SK-N-SH (cell line): ENCODE data around the gene SPATA2.

Experiments
- EP300 ChIP-seq, 2 experiments: IDR thresholded peaks; 2 replicates each; pipeline versions ENCODE4 v1.4.0 to v1.6.1; 2012; ENCODE audit warnings: borderline replicate concordance in 1 of 2, low read depth in 1 of 2, low read length in 1 of 2
- FOXM1 ChIP-seq: IDR thresholded peaks from 2 replicates; pipeline ENCODE4 v1.4.0; 2012; ENCODE audit warnings: low read depth, mild to moderate bottlenecking
- GATA2 ChIP-seq: sonication (generic); formaldehyde crosslinking; IDR thresholded peaks from 2 replicates; pipeline ENCODE4 v1.5.0; 2020; ENCODE audit warnings: mild to moderate bottlenecking, missing genetic modification reagents
- JUND ChIP-seq: IDR thresholded peaks from 2 replicates; pipeline ENCODE4 v1.4.0; 2012
- NRF1 ChIP-seq: IDR thresholded peaks from 2 replicates; pipeline ENCODE4 v1.6.1; 2012; ENCODE audit warnings: low read depth, mild to moderate bottlenecking, low read length
- POLR2AphosphoS5 ChIP-seq: IDR thresholded peaks from 2 replicates; pipeline ENCODE4 v1.6.1; 2012; ENCODE audit warnings: low read depth, low read length
- RAD21 ChIP-seq: IDR thresholded peaks from 2 replicates; pipeline ENCODE4 v1.6.1; 2012; ENCODE audit warnings: mild to moderate bottlenecking, low read length
- RFX5 ChIP-seq: IDR thresholded peaks from 2 replicates; pipeline ENCODE4 v1.6.1; 2012; ENCODE audit warnings: mild to moderate bottlenecking, improper control_type of control experiment, low read length
- YY1 ChIP-seq: IDR thresholded peaks from 2 replicates; pipeline ENCODE4 v1.4.0; 2012; ENCODE audit warnings: low read depth, mild to moderate bottlenecking
- TF ChIP-seq, protein P1 (sequence below): IDR thresholded peaks from 2 replicates; pipeline ENCODE4 v1.4.0; 2012; ENCODE audit warnings: low read depth
- TF ChIP-seq, protein P2 (sequence below): fragments of 200-600 bp; sonication (generic); IDR thresholded peaks from 2 replicates; pipeline ENCODE4 v1.6.1; 2017; ENCODE audit warnings: antibody characterized with exemption, mild to moderate bottlenecking, moderate library complexity
- TF ChIP-seq, protein P3 (sequence below): fragments of 150-350 bp; IDR thresholded peaks from 2 replicates; pipeline ENCODE4 v1.6.1; 2017; ENCODE audit warnings: antibody characterized with exemption, low read length, low read depth, borderline replicate concordance
- TF ChIP-seq, protein P4 (sequence below): IDR thresholded peaks from 2 replicates; pipeline ENCODE4 v1.6.1; 2012; ENCODE audit warnings: mild to moderate bottlenecking, low read depth, low read length, moderate library complexity

DNA sequence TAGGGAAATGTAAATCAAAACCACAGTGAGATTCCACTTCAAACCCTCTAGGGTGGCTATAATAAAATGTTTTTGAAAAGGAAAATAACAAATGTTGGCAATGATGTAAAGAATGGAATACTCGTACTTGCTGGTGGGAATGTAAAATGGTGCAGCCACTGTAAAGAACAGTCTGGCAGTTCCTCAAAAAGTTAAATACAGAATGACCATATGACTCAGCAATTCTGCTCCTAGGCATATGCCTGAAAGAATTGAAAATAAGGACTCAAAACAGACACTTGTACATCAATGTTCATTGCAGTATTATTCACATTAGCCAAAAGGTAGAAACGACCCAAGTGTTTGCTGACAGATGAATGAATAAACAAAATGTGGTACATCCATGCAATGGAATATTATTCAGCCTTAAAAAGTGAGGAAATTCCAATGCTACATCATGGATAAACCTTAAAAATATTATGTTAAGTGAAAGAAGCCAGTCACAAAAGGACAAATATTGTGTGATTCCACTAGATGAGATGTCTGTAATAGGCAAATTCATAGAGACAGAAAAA, 10.6 kb upstream of the SPATA2 start:
- TF ChIP-seq NRF1 (no peak), JUND (no peak), EP300 (IDR thresholded peaks at IDR 0.05; ENCODE audit: borderline replicate concordance in 1 of 2, low read depth in 1 of 2, low read length in 1 of 2) (no peak), GATA2 (CRISPR knock-in tag) (no peak), FOXM1 (no peak), YY1 (no peak), RAD21 (no peak), POLR2AphosphoS5 (no peak), RFX5 (no peak)
- TF ChIP-seq, protein P1, sequence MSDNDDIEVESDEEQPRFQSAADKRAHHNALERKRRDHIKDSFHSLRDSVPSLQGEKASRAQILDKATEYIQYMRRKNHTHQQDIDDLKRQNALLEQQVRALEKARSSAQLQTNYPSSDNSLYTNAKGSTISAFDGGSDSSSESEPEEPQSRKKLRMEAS, result no peak
- TF ChIP-seq, protein P2, sequence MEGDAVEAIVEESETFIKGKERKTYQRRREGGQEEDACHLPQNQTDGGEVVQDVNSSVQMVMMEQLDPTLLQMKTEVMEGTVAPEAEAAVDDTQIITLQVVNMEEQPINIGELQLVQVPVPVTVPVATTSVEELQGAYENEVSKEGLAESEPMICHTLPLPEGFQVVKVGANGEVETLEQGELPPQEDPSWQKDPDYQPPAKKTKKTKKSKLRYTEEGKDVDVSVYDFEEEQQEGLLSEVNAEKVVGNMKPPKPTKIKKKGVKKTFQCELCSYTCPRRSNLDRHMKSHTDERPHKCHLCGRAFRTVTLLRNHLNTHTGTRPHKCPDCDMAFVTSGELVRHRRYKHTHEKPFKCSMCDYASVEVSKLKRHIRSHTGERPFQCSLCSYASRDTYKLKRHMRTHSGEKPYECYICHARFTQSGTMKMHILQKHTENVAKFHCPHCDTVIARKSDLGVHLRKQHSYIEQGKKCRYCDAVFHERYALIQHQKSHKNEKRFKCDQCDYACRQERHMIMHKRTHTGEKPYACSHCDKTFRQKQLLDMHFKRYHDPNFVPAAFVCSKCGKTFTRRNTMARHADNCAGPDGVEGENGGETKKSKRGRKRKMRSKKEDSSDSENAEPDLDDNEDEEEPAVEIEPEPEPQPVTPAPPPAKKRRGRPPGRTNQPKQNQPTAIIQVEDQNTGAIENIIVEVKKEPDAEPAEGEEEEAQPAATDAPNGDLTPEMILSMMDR, result no peak
- TF ChIP-seq, protein P3, sequence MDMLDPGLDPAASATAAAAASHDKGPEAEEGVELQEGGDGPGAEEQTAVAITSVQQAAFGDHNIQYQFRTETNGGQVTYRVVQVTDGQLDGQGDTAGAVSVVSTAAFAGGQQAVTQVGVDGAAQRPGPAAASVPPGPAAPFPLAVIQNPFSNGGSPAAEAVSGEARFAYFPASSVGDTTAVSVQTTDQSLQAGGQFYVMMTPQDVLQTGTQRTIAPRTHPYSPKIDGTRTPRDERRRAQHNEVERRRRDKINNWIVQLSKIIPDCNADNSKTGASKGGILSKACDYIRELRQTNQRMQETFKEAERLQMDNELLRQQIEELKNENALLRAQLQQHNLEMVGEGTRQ, result no peak
- TF ChIP-seq, protein P4, sequence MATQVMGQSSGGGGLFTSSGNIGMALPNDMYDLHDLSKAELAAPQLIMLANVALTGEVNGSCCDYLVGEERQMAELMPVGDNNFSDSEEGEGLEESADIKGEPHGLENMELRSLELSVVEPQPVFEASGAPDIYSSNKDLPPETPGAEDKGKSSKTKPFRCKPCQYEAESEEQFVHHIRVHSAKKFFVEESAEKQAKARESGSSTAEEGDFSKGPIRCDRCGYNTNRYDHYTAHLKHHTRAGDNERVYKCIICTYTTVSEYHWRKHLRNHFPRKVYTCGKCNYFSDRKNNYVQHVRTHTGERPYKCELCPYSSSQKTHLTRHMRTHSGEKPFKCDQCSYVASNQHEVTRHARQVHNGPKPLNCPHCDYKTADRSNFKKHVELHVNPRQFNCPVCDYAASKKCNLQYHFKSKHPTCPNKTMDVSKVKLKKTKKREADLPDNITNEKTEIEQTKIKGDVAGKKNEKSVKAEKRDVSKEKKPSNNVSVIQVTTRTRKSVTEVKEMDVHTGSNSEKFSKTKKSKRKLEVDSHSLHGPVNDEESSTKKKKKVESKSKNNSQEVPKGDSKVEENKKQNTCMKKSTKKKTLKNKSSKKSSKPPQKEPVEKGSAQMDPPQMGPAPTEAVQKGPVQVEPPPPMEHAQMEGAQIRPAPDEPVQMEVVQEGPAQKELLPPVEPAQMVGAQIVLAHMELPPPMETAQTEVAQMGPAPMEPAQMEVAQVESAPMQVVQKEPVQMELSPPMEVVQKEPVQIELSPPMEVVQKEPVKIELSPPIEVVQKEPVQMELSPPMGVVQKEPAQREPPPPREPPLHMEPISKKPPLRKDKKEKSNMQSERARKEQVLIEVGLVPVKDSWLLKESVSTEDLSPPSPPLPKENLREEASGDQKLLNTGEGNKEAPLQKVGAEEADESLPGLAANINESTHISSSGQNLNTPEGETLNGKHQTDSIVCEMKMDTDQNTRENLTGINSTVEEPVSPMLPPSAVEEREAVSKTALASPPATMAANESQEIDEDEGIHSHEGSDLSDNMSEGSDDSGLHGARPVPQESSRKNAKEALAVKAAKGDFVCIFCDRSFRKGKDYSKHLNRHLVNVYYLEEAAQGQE, result no peak
